Measurements from ENCODE around the gene GRIK3. TPM values are rescaled to one million over a fixed set of nuclear protein-coding genes. Genes with fewer than 3 reads are reported as not detected.

The GRIK3 gene
- total RNA-seq, 2 donors from 2014 or later = 0.20 to 1.2 TPM

DNA sequence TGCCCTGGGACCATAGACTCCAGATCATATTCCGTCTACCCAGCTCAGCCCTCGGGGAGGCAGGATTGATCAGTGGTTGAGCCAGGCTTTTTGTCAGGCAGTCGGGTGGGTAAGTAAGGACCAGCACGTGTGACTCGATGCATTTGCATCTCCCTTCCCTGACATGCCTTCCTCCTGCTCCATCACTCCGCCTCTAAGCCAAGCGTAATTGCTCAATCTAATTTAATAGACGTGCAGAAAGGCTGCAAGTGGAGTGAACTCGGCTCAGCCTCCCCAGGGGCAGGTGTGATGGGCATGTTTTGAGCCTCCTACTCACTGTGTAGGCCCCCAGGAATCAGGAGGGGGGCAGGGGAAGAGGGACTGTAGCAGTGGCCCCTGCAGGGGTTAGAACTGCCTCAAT, 34.6 kb upstream of the GRIK3 start:
- Histone ChIP-seq H3K27me3 (no peaks in the 10 kb centered on the region), H3K4me1 (no peaks in the 10 kb centered on the region), H3K36me3 (no peaks in the 10 kb centered on the region), H3K9me3 (no peaks in the 10 kb centered on the region), H3K27ac (no peak overlapping the region), H3K9ac (ENCODE audit: low read depth in 2 of 2, low read length in 2 of 2) (no peak overlapping the region), H3K4me3 (no peak overlapping the region)
- DNase-seq = no peak
- TF ChIP-seq, protein P1, sequence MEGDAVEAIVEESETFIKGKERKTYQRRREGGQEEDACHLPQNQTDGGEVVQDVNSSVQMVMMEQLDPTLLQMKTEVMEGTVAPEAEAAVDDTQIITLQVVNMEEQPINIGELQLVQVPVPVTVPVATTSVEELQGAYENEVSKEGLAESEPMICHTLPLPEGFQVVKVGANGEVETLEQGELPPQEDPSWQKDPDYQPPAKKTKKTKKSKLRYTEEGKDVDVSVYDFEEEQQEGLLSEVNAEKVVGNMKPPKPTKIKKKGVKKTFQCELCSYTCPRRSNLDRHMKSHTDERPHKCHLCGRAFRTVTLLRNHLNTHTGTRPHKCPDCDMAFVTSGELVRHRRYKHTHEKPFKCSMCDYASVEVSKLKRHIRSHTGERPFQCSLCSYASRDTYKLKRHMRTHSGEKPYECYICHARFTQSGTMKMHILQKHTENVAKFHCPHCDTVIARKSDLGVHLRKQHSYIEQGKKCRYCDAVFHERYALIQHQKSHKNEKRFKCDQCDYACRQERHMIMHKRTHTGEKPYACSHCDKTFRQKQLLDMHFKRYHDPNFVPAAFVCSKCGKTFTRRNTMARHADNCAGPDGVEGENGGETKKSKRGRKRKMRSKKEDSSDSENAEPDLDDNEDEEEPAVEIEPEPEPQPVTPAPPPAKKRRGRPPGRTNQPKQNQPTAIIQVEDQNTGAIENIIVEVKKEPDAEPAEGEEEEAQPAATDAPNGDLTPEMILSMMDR (IDR thresholded peaks at IDR 0.05) = no peak
- intact Hi-C loops (cut with DNase I) = no loop called here

DNA sequence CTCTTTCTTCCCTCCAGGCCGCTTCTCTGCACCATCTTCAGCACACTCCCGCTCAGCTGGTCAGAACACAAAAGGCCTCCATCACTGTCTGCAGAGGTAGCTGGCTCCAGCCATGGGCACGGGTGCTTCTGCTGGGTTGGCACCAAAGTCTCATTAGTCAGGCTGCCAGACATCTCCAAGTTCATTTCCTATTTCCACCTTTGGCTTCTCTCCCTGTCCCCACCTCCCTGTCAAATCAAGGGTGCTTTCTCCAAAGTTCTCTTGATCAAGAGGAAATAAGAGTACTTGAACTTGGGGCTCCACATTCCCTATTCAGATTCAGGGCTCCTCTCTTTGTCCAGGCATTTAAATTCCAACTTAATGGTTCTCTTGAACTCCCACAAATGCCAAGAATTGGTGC, 33.9 kb upstream of the GRIK3 start:
- Histone ChIP-seq H3K9me3 (no peaks in the 10 kb centered on the region), H3K4me1 (no peaks in the 10 kb centered on the region), H3K36me3 (no peaks in the 10 kb centered on the region), H3K27ac (no peak overlapping the region), H3K9ac (ENCODE audit: low read depth in 2 of 2, low read length in 2 of 2) (no peak overlapping the region), H3K4me3 (no peak overlapping the region), H3K27me3 (no peaks in the 10 kb centered on the region)
- DNase-seq = no peak
- TF ChIP-seq, protein P1 (IDR thresholded peaks at IDR 0.05) = no peak
- intact Hi-C loops (cut with DNase I) = no loop called here

DNA sequence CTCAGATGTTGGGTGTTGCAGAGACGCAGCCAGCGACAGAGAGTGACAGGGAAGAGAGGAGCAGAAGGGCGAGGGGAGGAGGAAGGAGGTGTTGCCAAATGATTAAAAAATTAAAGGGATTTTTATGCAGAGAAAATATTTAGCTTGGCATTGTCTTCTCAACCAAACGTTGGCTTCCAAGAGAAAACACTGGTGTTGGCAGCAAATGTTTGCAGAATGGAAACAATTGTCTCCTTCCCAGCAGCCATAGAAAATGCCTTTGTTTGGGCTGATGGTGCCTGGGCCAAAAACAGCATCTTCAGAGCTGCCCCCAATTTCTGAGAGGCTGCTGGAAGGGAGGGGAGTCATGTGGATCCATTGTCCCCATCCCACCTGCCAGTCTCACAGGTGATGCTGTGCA, 29.7 kb upstream of the GRIK3 start:
- no peaks in the 10 kb centered on the region for H3K27me3 ChIP-seq
- TF ChIP-seq, protein P1 (IDR thresholded peaks at IDR 0.05) = no peak
- no peaks in the 10 kb centered on the region for H3K9me3 ChIP-seq
- no peak for DNase-seq
- H3K36me3 ChIP-seq = no peaks in the 10 kb centered on the region
- H3K9ac ChIP-seq (ENCODE audit: low read depth in 2 of 2, low read length in 2 of 2) = no peak overlapping the region
- intact Hi-C loops (cut with DNase I) = no loop called here
- H3K27ac ChIP-seq = no peak overlapping the region
- H3K4me1 ChIP-seq = no peaks in the 10 kb centered on the region
- no peak overlapping the region for H3K4me3 ChIP-seq

DNA sequence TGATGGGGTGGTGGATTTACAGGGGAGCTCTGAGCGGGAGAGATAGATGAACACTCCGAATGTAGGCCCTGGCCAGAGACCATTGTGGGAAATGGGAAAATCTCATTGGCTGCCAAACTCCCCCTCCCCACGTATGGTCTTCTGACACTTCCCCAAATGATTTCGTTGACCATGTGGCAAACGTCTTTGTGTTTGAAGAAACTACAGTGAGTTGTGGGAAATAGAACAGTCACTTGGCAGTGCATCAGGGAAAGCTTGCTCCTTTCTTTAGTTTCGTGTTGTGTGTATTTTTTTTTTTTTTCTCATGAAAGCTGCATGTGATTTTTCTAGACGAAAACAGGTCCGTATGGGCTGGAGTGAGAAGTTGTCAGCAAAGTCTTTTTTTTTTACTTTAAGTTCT, 25.0 kb upstream of the GRIK3 start:
- H3K9me3 ChIP-seq = no peaks in the 10 kb centered on the region
- no peak for DNase-seq
- TF ChIP-seq, protein P1 (IDR thresholded peaks at IDR 0.05) = no peak
- H3K4me1 ChIP-seq = no peaks in the 10 kb centered on the region
- no peak overlapping the region for H3K27ac ChIP-seq
- H3K4me3 ChIP-seq = no peak overlapping the region
- no peaks in the 10 kb centered on the region for H3K27me3 ChIP-seq
- no peak overlapping the region for H3K9ac ChIP-seq (ENCODE audit: low read depth in 2 of 2, low read length in 2 of 2)
- intact Hi-C loops (cut with DNase I) = no loop called here
- H3K36me3 ChIP-seq = no peaks in the 10 kb centered on the region

DNA sequence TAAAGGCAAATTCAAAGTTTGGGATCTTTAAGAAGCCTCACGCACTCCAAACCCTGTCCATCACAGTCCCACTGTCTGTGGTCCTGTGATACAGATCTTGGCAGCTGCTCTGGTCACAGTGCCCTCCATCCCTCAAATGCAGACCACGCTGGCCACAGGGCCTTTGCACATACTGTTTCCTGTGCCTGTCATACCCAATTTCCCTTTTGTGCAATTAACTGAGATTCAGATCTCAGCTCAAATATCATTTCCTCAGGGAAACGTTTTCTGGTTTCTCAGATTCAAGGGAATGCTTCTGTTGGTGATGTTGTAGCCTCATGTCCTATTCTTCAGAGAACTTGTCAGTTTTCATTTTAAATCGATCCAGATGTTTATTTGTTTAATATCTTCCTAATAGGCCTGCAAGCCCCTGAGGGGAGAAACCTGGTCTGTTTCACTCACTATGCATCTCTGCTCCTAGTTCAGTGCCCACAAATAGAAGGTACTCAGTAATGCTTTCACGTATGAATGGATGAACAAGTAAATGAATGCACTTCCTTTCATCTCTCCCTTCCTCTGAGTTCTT, 24.2 kb upstream of the GRIK3 start:
- Histone ChIP-seq H3K9ac (ENCODE audit: low read depth in 2 of 2, low read length in 2 of 2) (no peak overlapping the region), H3K4me1 (no peaks in the 10 kb centered on the region), H3K27me3 (no peaks in the 10 kb centered on the region), H3K4me3 (no peak overlapping the region), H3K27ac (no peak overlapping the region), H3K9me3 (no peaks in the 10 kb centered on the region), H3K36me3 (no peaks in the 10 kb centered on the region)
- intact Hi-C loops (cut with DNase I) = no loop called here
- TF ChIP-seq, protein P1 (IDR thresholded peaks at IDR 0.05) = no peak
- no peak for DNase-seq

All from colonic mucosa (tissue), 4 donors.